ENCODE results near the gene ELFN2.

DNA sequence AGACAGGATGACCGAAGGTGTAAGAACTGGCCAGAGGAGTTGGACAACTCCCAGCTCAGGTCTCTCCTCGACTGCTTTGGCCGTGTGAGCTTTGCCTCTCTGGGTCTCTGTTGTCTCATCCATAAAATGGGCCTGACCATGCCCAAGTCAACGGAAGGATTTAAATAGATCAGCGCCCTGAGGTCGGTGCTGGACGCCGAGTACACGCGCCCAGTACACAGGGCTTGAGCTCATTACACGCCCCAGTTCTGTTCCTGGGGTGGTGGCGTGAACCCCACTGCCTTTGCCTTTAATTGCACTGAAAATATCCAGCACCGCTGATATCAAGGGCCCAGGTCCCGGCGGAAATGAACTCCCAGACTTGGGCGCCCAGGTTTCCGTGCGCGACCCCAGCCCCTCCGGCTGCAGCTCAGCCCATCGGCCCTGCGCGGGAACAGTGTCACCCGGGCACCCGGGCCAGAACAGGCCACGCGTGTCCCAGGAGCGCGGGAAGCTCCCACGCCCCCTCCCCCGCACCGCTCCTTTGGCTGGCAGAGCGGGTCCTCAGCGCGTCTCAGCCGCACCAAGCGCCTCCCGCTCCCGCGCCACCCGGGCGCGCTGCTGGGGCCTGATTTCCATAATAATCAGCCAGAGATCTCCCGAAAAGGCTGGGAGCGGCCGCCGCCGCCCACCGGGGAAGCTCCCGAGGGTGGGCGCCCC is 102.8 kb downstream of the ELFN2 start:
- TF ChIP-seq POLR2A (IDR thresholded peaks at IDR 0.05; ENCODE audit: low read length) (no peak), ZC3H11A (IDR thresholded peaks at IDR 0.05) (no peak), RFX5 (IDR thresholded peaks at IDR 0.05) (no peak), HDAC2 (IDR thresholded peaks at IDR 0.05) (no peak)
- TF ChIP-seq, protein P1, sequence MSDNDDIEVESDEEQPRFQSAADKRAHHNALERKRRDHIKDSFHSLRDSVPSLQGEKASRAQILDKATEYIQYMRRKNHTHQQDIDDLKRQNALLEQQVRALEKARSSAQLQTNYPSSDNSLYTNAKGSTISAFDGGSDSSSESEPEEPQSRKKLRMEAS (IDR thresholded peaks at IDR 0.05), result no peak
- TF ChIP-seq, protein P2, sequence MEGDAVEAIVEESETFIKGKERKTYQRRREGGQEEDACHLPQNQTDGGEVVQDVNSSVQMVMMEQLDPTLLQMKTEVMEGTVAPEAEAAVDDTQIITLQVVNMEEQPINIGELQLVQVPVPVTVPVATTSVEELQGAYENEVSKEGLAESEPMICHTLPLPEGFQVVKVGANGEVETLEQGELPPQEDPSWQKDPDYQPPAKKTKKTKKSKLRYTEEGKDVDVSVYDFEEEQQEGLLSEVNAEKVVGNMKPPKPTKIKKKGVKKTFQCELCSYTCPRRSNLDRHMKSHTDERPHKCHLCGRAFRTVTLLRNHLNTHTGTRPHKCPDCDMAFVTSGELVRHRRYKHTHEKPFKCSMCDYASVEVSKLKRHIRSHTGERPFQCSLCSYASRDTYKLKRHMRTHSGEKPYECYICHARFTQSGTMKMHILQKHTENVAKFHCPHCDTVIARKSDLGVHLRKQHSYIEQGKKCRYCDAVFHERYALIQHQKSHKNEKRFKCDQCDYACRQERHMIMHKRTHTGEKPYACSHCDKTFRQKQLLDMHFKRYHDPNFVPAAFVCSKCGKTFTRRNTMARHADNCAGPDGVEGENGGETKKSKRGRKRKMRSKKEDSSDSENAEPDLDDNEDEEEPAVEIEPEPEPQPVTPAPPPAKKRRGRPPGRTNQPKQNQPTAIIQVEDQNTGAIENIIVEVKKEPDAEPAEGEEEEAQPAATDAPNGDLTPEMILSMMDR (IDR thresholded peaks at IDR 0.05), result no peak

Data from A549 (cell line).